HepG2 (cell line): ENCODE data around the gene CASKIN1. TPM values are rescaled to one million over a fixed set of nuclear protein-coding genes. Genes with fewer than 3 reads are reported as not detected.

Source experiments
- ARID2 ChIP-seq: sonication (generic); formaldehyde crosslinking; IDR thresholded peaks from 2 replicates; pipeline ENCODE4 v1.8.1; 2022; ENCODE audit warnings: mild to moderate bottlenecking, missing genetic modification reagents, borderline replicate concordance
- CENPT ChIP-seq: sonication (generic); formaldehyde crosslinking; IDR thresholded peaks from 2 replicates; pipeline ENCODE4 v1.8.0; 2022; ENCODE audit warnings: low read depth, mild to moderate bottlenecking, moderate library complexity, missing genetic modification reagents
- ETV6 ChIP-seq: sonication (generic); formaldehyde crosslinking; conservative IDR thresholded peaks from 2 replicates; pipeline ENCODE4 v1.4.0; 2020; ENCODE audit warnings: missing genetic modification reagents
- EZH2 ChIP-seq: conservative IDR thresholded peaks from 2 replicates; pipeline ENCODE4 v1.6.1; 2012; ENCODE audit warnings: mild to moderate bottlenecking, low read depth, low read length, moderate library complexity
- GATAD2A ChIP-seq: IDR thresholded peaks from 2 replicates; pipeline ENCODE4 v1.6.1; 2016
- KDM5A ChIP-seq: fragments of 200-600 bp; sonication (generic); IDR thresholded peaks from 2 replicates; pipeline ENCODE4 v1.7.0; 2018; ENCODE audit warnings: antibody characterized with exemption, mild to moderate bottlenecking, low read length, borderline replicate concordance
- KLF9 ChIP-seq: IDR thresholded peaks from 2 replicates; pipeline ENCODE4 v1.6.1; 2016; ENCODE audit warnings: low read depth
- KMT2A ChIP-seq: sonication (generic); formaldehyde crosslinking; IDR thresholded peaks from 2 replicates; pipeline ENCODE4 v1.4.0; 2020; ENCODE audit warnings: missing genetic modification reagents
- NR1H2 ChIP-seq: sonication (generic); formaldehyde crosslinking; IDR thresholded peaks from 2 replicates; pipeline ENCODE4 v1.8.1; 2022; ENCODE audit warnings: low read depth, missing genetic modification reagents, borderline replicate concordance
- RARA ChIP-seq: IDR thresholded peaks from 2 replicates; pipeline ENCODE4 v1.6.1; 2016; ENCODE audit warnings: missing genetic modification reagents, missing compliant biosample characterization
- SOX13 ChIP-seq, 3 experiments: fragments of 450-650 bp in 1 of 3; sonication (generic) in 1 of 3; formaldehyde crosslinking in 1 of 3; IDR thresholded peaks in 2 of 3; conservative IDR thresholded peaks in 1 of 3; 2 replicates each; pipeline versions ENCODE4 v1.5.0 to v1.6.1; 2016 to 2020; ENCODE audit warnings: antibody characterized with exemption in 1 of 3, mild to moderate bottlenecking in 1 of 3, missing compliant biosample characterization in 1 of 3, missing genetic modification reagents in 1 of 3, moderate library complexity in 1 of 3
- ZMAT3 ChIP-seq: sonication (generic); formaldehyde crosslinking; conservative IDR thresholded peaks from 2 replicates; pipeline ENCODE4 v1.7.0; 2021; ENCODE audit warnings: missing genetic modification reagents
- ZNF251 ChIP-seq: sonication (generic); formaldehyde crosslinking; IDR thresholded peaks from 2 replicates; pipeline ENCODE4 v1.9.0; 2021; ENCODE audit warnings: mild to moderate bottlenecking, missing genetic modification reagents
- ZNF343 ChIP-seq: sonication (generic); formaldehyde crosslinking; IDR thresholded peaks from 2 replicates; pipeline ENCODE4 v1.4.0; 2020; ENCODE audit warnings: mild to moderate bottlenecking, missing genetic modification reagents
- polyA plus RNA-seq, 8 experiments: library from polyadenylated mRNA; depleted of rRNA in 3 of 8; stranded (reverse) in 7 of 8; unstranded in 1 of 8; fragments of >200 nt; fragmentation: Illumina TruSeq in 4 of 8; extraction: Trizol in 4 of 8; gene quantifications; 2 replicates each; pipeline versions ENCODE4 v1.2.1 to v1.2.3, GENCODE V29; 2011 to 2016; ENCODE audit warnings: low read depth in 4 of 8, missing spikeins in 1 of 8, mixed read lengths in 1 of 8; ENCODE audit not compliant: insufficient read depth in 1 of 8
- total RNA-seq, 5 experiments: library from RNA; depleted of rRNA; stranded (reverse); fragments of >200 nt; fragmentation: Illumina TruSeq; extraction: Trizol; gene quantifications; 2 replicates each; pipeline ENCODE4 v1.2.3, GENCODE V29; 2016; ENCODE audit warnings: low read depth in 1 of 5
- TF ChIP-seq, protein P1 (sequence below): sonication (generic); formaldehyde crosslinking; IDR thresholded peaks from 2 replicates; pipeline ENCODE4; 2020; ENCODE audit warnings: missing genetic modification reagents, mild to moderate bottlenecking, borderline replicate concordance
- TF ChIP-seq, protein P2 (sequence below): sonication (generic); formaldehyde crosslinking; IDR thresholded peaks from 2 replicates; pipeline ENCODE4 v1.4.0; 2020; ENCODE audit warnings: missing genetic modification reagents; ENCODE audit errors: not compliant biosample characterization
- TF ChIP-seq, protein P3 (sequence below): sonication (generic); formaldehyde crosslinking; IDR thresholded peaks from 2 replicates; pipeline ENCODE4 v1.4.0; 2020; ENCODE audit warnings: missing genetic modification reagents, borderline replicate concordance
- TF ChIP-seq, protein P4 (sequence below): IDR thresholded peaks from 2 replicates; pipeline ENCODE4 v1.6.1; 2016; ENCODE audit warnings: mild to moderate bottlenecking
- TF ChIP-seq, protein P5 (sequence below): sonication (generic); formaldehyde crosslinking; IDR thresholded peaks from 2 replicates; pipeline ENCODE4 v1.9.0; 2021; ENCODE audit warnings: missing genetic modification reagents, borderline replicate concordance

CASKIN1 gene
- total and polyA plus RNA-seq, 2 of the 13 experiments (the other 11 are each of a cell fraction or from before 2014, with no cell fraction given): 1.2 to 2.2 TPM

DNA sequence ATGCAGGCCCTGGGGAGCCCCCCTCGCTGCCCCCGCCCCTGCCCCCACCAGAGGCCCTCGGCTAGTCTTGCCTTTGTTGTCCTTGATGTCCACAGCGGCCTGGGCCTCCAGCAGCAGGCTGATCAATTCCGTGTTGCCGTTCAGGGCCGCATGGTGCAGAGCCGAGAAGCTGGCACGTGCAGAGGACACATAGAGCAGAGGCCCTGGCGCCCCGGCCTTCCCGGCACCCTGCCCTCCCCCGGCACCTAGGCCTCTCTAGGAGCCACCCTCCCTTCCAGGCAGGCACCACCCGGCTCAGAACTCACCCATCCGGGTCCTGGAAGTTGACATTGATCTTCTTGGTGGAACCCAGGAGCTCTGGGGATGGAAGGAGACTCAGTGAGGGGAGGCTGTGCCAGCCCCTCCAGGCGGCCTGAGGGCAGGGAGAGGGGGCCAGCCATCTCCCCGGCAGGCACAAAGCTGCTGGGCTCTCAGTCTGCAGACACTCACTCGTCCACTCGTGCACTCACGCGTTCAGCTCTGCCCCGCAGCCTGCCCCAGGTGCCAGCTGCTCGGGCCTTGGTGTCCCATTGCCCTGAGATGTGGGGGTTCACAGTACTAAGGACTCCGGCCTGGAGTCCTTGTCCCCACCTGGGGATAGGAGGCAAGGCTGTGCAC lies 6.3 kb downstream of the CASKIN1 start (continued):
- TF ChIP-seq, protein P1, sequence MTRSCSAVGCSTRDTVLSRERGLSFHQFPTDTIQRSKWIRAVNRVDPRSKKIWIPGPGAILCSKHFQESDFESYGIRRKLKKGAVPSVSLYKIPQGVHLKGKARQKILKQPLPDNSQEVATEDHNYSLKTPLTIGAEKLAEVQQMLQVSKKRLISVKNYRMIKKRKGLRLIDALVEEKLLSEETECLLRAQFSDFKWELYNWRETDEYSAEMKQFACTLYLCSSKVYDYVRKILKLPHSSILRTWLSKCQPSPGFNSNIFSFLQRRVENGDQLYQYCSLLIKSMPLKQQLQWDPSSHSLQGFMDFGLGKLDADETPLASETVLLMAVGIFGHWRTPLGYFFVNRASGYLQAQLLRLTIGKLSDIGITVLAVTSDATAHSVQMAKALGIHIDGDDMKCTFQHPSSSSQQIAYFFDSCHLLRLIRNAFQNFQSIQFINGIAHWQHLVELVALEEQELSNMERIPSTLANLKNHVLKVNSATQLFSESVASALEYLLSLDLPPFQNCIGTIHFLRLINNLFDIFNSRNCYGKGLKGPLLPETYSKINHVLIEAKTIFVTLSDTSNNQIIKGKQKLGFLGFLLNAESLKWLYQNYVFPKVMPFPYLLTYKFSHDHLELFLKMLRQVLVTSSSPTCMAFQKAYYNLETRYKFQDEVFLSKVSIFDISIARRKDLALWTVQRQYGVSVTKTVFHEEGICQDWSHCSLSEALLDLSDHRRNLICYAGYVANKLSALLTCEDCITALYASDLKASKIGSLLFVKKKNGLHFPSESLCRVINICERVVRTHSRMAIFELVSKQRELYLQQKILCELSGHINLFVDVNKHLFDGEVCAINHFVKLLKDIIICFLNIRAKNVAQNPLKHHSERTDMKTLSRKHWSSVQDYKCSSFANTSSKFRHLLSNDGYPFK (CRISPR knock-in tag): no peak
- 0 out of 2 replicates have a peak, but pooled peaks have one; percentile 25 for TF ChIP-seq RARA
- no peak for TF ChIP-seq CENPT (CRISPR knock-in tag)
- no peak for TF ChIP-seq ZNF343 (CRISPR knock-in tag)
- TF ChIP-seq, protein P2, sequence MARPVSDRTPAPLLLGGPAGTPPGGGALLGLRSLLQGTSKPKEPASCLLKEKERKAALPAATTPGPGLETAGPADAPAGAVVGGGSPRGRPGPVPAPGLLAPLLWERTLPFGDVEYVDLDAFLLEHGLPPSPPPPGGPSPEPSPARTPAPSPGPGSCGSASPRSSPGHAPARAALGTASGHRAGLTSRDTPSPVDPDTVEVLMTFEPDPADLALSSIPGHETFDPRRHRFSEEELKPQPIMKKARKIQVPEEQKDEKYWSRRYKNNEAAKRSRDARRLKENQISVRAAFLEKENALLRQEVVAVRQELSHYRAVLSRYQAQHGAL (CRISPR knock-in tag): no peak
- TF ChIP-seq, protein P3, sequence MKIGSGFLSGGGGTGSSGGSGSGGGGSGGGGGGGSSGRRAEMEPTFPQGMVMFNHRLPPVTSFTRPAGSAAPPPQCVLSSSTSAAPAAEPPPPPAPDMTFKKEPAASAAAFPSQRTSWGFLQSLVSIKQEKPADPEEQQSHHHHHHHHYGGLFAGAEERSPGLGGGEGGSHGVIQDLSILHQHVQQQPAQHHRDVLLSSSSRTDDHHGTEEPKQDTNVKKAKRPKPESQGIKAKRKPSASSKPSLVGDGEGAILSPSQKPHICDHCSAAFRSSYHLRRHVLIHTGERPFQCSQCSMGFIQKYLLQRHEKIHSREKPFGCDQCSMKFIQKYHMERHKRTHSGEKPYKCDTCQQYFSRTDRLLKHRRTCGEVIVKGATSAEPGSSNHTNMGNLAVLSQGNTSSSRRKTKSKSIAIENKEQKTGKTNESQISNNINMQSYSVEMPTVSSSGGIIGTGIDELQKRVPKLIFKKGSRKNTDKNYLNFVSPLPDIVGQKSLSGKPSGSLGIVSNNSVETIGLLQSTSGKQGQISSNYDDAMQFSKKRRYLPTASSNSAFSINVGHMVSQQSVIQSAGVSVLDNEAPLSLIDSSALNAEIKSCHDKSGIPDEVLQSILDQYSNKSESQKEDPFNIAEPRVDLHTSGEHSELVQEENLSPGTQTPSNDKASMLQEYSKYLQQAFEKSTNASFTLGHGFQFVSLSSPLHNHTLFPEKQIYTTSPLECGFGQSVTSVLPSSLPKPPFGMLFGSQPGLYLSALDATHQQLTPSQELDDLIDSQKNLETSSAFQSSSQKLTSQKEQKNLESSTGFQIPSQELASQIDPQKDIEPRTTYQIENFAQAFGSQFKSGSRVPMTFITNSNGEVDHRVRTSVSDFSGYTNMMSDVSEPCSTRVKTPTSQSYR: no peak; the same call in 1 of the 2 replicates
- 0 out of 2 replicates have a peak, but pooled peaks have one; percentile 11 for TF ChIP-seq KMT2A (CRISPR knock-in tag)
- TF ChIP-seq SOX13 (IDR thresholded peaks at IDR 0.05): no peak
- TF ChIP-seq SOX13 (CRISPR knock-in tag; conservative IDR thresholded peaks at IDR 0.05 in 1 of 2, IDR thresholded peaks at IDR 0.05 in 1 of 2): peak in 1 of 2 experiments; percentile 12; a peak in 1 of 4 replicates
- no peak for TF ChIP-seq ARID2 (CRISPR knock-in tag)
- no peak for TF ChIP-seq NR1H2 (CRISPR knock-in tag)
- no peak for TF ChIP-seq KDM5A
- no peak for TF ChIP-seq EZH2
- TF ChIP-seq, protein P4, sequence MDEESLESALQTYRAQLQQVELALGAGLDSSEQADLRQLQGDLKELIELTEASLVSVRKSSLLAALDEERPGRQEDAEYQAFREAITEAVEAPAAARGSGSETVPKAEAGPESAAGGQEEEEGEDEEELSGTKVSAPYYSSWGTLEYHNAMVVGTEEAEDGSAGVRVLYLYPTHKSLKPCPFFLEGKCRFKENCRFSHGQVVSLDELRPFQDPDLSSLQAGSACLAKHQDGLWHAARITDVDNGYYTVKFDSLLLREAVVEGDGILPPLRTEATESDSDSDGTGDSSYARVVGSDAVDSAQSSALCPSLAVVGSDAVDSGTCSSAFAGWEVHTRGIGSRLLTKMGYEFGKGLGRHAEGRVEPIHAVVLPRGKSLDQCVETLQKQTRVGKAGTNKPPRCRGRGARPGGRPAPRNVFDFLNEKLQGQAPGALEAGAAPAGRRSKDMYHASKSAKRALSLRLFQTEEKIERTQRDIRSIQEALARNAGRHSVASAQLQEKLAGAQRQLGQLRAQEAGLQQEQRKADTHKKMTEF: peak; percentile 32; the same call in 1 of the 2 replicates
- TF ChIP-seq ZNF251 (CRISPR knock-in tag): no peak
- peak; percentile 30; the same call in 1 of the 2 replicates for TF ChIP-seq GATAD2A (CRISPR knock-in tag)
- TF ChIP-seq, protein P5, sequence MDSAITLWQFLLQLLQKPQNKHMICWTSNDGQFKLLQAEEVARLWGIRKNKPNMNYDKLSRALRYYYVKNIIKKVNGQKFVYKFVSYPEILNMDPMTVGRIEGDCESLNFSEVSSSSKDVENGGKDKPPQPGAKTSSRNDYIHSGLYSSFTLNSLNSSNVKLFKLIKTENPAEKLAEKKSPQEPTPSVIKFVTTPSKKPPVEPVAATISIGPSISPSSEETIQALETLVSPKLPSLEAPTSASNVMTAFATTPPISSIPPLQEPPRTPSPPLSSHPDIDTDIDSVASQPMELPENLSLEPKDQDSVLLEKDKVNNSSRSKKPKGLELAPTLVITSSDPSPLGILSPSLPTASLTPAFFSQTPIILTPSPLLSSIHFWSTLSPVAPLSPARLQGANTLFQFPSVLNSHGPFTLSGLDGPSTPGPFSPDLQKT (CRISPR knock-in tag): no peak
- TF ChIP-seq ZMAT3: 0 out of 2 replicates have a peak, but pooled peaks have one; percentile 29
- TF ChIP-seq ETV6 (CRISPR knock-in tag): no peak
- TF ChIP-seq KLF9 (CRISPR knock-in tag): no peak
